Activated naive CD4-positive, alpha-beta T cell treated with anti-CD3 and anti-CD28 coated beads, Interleukin-2, amount 10 ng/mL, durations not matched to agents 7 days and 5 days (primary cell): Measurements from ENCODE around the gene CNOT11.
A peak's percentile ranks its signal among the peaks of the same experiment; 100 is the strongest.

ENCODE experiments used
- CTCF ChIA-PET: fragments of 350-600 bp; sonication (Branson Sonifier 250); formaldehyde crosslinking; loops from one replicate; lab custom pipeline; 2021; ENCODE audit warnings: antibody characterized with exemption; lab: Charles Lee
- DNase-seq: peaks from one replicate; pipeline ENCODE4 v3.0.0-alpha.2; 2020
- H3K27ac Mint-ChIP-seq: one replicate; pipeline ENCODE4 v1.8.0; 2021; ENCODE audit warnings: mild to moderate bottlenecking, moderate library complexity, mixed read lengths
- H3K27me3 Mint-ChIP-seq: one replicate; pipeline ENCODE4 v1.8.0; 2021; ENCODE audit warnings: mild to moderate bottlenecking, mixed read lengths
- H3K36me3 Mint-ChIP-seq: one replicate; pipeline ENCODE4 v1.8.0; 2021; ENCODE audit warnings: mixed read lengths
- H3K4me1 Mint-ChIP-seq: one replicate; pipeline ENCODE4 v1.8.0; 2021; ENCODE audit warnings: mixed read lengths
- H3K4me3 Mint-ChIP-seq: one replicate; pipeline ENCODE4 v1.8.0; 2021; ENCODE audit warnings: mild to moderate bottlenecking, moderate library complexity, mixed read lengths
- H3K9me3 Mint-ChIP-seq: one replicate; pipeline ENCODE4 v1.8.0; 2021; ENCODE audit warnings: mixed read lengths

Gene CNOT11

DNA sequence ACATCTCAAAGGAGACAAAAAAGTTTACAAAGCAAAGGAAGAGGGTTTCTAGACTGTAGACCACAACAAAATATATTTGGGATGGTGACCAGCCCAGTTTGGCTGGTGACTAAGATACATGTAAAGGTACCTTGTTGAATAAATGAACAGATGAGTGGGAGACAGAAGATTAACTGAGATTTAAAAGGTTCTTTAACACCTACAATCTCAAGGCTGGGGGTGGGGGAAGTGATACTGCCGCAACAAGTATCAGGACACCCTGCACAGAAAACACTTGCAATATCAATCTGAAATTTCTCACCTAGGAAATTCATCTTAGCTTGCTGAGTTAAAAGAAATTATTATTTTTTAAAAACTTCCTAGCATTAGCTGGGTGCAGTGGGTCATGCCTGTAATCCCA is 47.5 kb downstream of the CNOT11 start:
- CTCF ChIA-PET: interaction anchor here (1.4 kb wide), 1 partner anchor 42 kb away, joined by 4 read pairs; no protein-coding TSS in a partner anchor
- H3K9me3 Mint-ChIP-seq: no peaks in the 10 kb centered on the region
- no peak for DNase-seq
- peaks cover 65% of the 10 kb centered on the region for H3K36me3 Mint-ChIP-seq
- no peak overlapping the region for H3K4me3 Mint-ChIP-seq
- no peak overlapping the region for H3K27ac Mint-ChIP-seq
- no peaks in the 10 kb centered on the region for H3K27me3 Mint-ChIP-seq
- peaks cover 85% of the 10 kb centered on the region for H3K4me1 Mint-ChIP-seq

GRCh38 chr2:101300836-101301235 is 48.1 kb downstream of the CNOT11 start:
- no peaks in the 10 kb centered on the region for H3K9me3 Mint-ChIP-seq
- DNase-seq: no peak
- H3K4me3 Mint-ChIP-seq: no peak overlapping the region
- CTCF ChIA-PET: no interaction called here
- H3K36me3 Mint-ChIP-seq: peaks cover 71% of the 10 kb centered on the region
- H3K27me3 Mint-ChIP-seq: no peaks in the 10 kb centered on the region
- H3K4me1 Mint-ChIP-seq: peaks cover 89% of the 10 kb centered on the region
- no peak overlapping the region for H3K27ac Mint-ChIP-seq

GRCh38 chr2:101302016-101302415 is 49.3 kb downstream of the CNOT11 start:
- H3K27me3 Mint-ChIP-seq: no peaks in the 10 kb centered on the region
- H3K9me3 Mint-ChIP-seq: no peaks in the 10 kb centered on the region
- CTCF ChIA-PET: no interaction called here
- H3K27ac Mint-ChIP-seq: no peak overlapping the region
- no peak overlapping the region for H3K4me3 Mint-ChIP-seq
- H3K36me3 Mint-ChIP-seq: peaks cover 77% of the 10 kb centered on the region
- no peak for DNase-seq
- peaks cover 87% of the 10 kb centered on the region for H3K4me1 Mint-ChIP-seq

DNA sequence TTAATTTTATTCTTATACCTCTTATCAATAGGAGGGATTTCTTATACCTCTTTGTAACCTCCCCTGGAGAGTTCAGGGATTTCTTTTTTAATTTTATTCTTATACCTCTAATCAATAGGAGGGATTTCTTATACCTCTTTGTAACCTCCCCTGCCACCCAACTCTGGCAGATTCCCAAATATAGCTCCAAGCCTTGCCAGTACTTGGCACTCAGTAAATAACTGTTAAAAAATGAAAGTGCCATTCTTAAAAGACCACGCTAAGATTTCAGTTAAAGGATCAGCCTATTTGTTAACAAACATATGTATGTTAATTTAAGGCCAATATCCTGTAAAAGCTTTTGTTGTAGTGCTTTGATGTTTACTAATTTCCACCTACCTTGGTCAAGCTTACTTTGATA is 51.0 kb downstream of the CNOT11 start:
- peaks cover 74% of the 10 kb centered on the region for H3K36me3 Mint-ChIP-seq

DNA sequence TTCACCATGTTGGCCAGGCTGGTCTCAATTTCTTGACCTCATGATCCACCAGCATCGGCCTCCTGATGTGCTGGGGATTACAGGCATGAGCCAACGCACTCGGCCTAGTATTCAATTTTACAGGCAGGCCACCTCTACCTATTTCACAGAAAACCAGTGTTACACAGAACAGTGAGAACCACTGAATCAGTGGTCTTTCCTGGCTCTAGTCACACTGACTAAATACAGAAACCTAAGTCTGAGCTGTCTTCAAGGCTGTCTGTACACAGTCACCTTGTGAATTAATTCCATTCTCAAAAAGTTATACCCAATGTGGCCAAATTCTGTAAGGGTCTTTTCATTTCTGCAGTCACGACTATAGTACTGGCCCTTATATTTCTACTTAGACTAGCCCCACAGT is 52.3 kb downstream of the CNOT11 start:
- CTCF ChIA-PET: no interaction called here
- Mint-ChIP-seq H3K9me3 (no peaks in the 10 kb centered on the region), H3K36me3 (peaks cover 62% of the 10 kb centered on the region), H3K27me3 (no peaks in the 10 kb centered on the region), H3K4me1 (peaks cover 74% of the 10 kb centered on the region), H3K4me3 (peak overlapping the region; percentile 100), H3K27ac (peak overlapping the region; percentile 98)
- DNase-seq: no peak

More for the DNA sequence above, 51.0 kb downstream of the CNOT11 start:
- no peak for DNase-seq
- H3K27me3 Mint-ChIP-seq: no peaks in the 10 kb centered on the region
- H3K9me3 Mint-ChIP-seq: no peaks in the 10 kb centered on the region
- no peak overlapping the region for H3K27ac Mint-ChIP-seq
- H3K4me3 Mint-ChIP-seq: peak overlapping the region; percentile 8
- peaks cover 74% of the 10 kb centered on the region for H3K4me1 Mint-ChIP-seq
- CTCF ChIA-PET: no interaction called here

GRCh38 chr2:101305492-101306078 is 52.9 kb downstream of the CNOT11 start:
- Mint-ChIP-seq H3K4me1 (peaks cover 75% of the 10 kb centered on the region), H3K36me3 (peaks cover 60% of the 10 kb centered on the region)
- CTCF ChIA-PET: no interaction called here

DNA sequence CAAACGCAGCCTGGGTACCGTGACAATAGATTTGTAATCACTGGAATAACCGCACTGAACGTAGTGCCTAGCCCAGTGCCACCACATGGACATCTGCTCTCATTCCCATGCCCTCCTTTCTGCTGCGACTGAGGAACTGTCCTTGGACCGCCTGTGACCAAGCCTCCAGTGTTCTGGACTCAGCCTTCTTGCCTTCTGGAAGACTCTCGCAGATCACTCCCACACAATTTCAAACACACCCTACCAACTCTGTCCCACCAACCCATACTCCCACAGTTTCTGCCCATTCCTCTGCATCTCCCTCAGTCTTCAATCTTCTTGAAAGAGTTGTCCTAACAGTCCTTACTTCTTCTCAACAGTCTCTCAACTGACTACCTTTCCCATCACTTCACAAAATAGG is 53.7 kb downstream of the CNOT11 start:
- Mint-ChIP-seq H3K36me3 (peaks cover 54% of the 10 kb centered on the region), H3K4me3 (peak overlapping the region; percentile 100), H3K27me3 (no peaks in the 10 kb centered on the region), H3K9me3 (no peaks in the 10 kb centered on the region), H3K4me1 (peaks cover 78% of the 10 kb centered on the region), H3K27ac (peak overlapping the region; percentile 98)
- CTCF ChIA-PET: interaction anchor here (0.6 kb wide), 1 partner anchor 439 kb away, joined by 3 read pairs; no protein-coding TSS in a partner anchor
- no peak for DNase-seq

More at GRCh38 chr2:101305492-101306078, 52.9 kb downstream of the CNOT11 start:
- H3K27me3 Mint-ChIP-seq: no peaks in the 10 kb centered on the region
- peak overlapping the region; percentile 100 for H3K4me3 Mint-ChIP-seq
- no peak for DNase-seq
- H3K27ac Mint-ChIP-seq: peak overlapping the region; percentile 98
- no peaks in the 10 kb centered on the region for H3K9me3 Mint-ChIP-seq

- Mint-ChIP-seq H3K4me3 (peak overlapping the region; percentile 100), H3K36me3 (peaks cover 44% of the 10 kb centered on the region), H3K9me3 (no peaks in the 10 kb centered on the region), H3K4me1 (peaks cover 77% of the 10 kb centered on the region), H3K27ac (peak overlapping the region; percentile 98), H3K27me3 (no peaks in the 10 kb centered on the region)
- DNase-seq: no peak
- CTCF ChIA-PET: no interaction called here
These were observed 54.8 kb downstream of the CNOT11 start for GRCh38 chr2:101307503-101307902.

DNA sequence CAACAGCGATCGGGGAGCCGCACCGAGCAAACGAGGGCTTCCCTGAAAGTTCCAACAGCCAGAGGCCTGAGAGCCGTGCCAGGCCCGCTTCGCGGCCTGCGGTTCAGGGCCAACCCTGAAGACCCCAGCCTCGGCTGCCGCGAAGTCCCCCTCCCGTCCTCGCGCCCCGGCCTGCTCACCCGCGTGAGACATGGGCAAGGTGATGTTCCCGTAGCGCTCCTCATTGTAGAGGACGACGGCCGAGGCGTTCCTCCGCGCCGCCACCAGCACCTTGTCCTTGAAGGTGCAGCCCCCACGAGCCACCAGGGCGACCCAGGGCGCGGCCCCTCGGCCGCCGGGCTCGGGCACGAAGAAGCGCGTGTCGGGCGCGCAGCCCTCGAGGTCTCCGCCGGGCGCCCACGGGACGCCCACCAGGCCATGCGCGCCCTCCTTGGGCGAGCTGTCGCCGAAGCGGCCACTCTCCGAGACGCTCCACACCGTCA is 55.3 kb downstream of the CNOT11 start:
- Mint-ChIP-seq H3K36me3 (peaks cover 39% of the 10 kb centered on the region), H3K4me3 (peak overlapping the region; percentile 100), H3K9me3 (no peaks in the 10 kb centered on the region), H3K27ac (peak overlapping the region; percentile 98), H3K27me3 (no peaks in the 10 kb centered on the region), H3K4me1 (peaks cover 77% of the 10 kb centered on the region)
- CTCF ChIA-PET: interaction anchor here (0.7 to 1.7 kb wide), 4 partner anchors 16 to 34 kb away, joined by 3 to 6 read pairs (median 4); no protein-coding TSS in a partner anchor
- DNase-seq: peak; percentile 54

DNA sequence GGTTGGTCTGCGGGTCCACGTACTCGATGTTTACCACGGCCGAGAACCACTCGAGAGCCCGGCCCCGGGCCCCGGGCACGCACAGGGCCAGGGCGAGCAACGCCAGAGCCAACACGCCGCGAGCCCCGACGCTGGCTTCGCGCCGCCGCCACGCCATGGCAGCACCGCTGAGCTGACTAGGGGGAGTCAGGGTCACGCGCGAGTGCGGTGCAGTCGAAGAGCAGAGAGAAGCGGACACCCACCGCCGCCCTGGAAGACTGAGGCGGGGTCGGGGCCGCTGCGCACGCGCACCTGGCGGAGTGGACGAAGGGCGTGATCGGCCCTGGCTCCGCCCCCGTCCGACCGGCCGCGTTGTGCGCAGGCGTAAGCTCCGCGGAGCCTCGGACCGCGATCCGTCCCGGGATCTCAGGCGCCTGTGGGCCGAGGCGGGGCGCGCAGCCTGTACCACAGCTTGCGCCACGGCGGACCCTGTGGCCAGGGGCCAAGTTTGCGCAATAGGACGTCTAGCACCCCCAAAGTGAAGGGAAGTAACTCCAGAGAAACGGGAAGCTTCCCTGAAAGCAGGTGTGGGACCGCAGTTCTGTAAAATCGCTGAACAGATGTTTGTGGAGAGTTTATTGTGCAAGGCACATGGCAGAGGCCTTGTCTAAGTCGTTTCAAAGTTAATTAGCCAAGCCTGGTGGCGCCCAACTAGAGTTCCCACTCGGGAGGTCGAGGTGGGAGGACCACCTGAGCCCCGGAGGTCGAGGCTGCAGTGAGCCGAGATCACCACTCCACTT is 55.9 kb downstream of the CNOT11 start, which contains the start of gene RNF149:
TSS of gene RNF149 (minus strand) at position 270 of the 779 bp plus-strand sequence. CDS start at position 157, 113 bp downstream.
- CTCF ChIA-PET: interaction anchor here (0.7 to 1.7 kb wide), 5 partner anchors 16 to 37 kb away, joined by 3 to 6 read pairs (median 3); no protein-coding TSS in a partner anchor
- Mint-ChIP-seq H3K27ac (peak within 1 kb of the TSS; percentile 98), H3K36me3 (peaks cover 37% of the 10 kb centered on the region), H3K9me3 (no peaks in the 10 kb centered on the region), H3K27me3 (no peaks in the 10 kb centered on the region), H3K4me1 (peaks cover 77% of the 10 kb centered on the region), H3K4me3 (peak within 1 kb of the TSS; percentile 100)
- DNase-seq: peak; percentile 93

DNA sequence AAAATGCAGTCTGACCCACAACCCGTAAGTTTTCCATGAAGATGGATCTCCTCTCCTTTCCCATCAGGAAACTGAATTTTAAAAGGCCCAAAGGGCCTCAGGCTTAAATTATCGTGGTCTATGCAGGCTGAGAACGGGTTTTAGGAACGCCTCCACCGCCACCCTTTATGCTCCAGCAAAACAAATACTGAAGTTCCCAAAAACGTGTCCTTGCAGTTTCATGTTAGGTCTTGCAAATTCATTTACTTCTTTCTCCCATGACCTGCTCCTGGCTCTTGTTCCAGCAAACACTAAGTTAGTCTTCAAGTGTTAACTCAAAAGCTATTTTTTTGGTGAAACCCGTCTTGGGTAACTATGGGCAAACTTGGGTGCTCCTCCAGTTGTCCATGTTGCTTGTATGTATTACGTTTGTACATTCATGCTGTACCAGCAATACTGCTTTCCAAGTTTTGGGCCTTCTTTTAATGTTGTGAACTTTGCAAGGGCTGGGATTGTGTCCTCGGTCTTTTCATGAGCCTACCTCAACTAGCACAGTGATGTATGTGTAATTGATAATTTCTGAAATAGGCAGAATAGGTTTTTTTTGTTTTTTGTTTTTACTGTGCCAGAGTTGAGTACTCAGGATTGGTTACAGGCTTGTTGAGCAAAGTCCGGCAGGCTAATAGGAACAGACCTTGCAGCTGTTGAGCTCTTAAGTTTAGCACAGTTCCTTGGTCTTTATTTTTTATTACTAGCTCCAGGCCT is 57.6 kb downstream of the CNOT11 start:
- CTCF ChIA-PET: interaction anchor here (1.5 kb wide), 1 partner anchor 32 kb away, joined by 3 read pairs; no protein-coding TSS in a partner anchor
- Mint-ChIP-seq H3K4me1 (peaks cover 64% of the 10 kb centered on the region), H3K9me3 (no peaks in the 10 kb centered on the region), H3K27me3 (no peaks in the 10 kb centered on the region), H3K4me3 (peak overlapping the region; percentile 43), H3K27ac (peak overlapping the region; percentile 84), H3K36me3 (peaks cover 23% of the 10 kb centered on the region)
- no peak for DNase-seq

- CTCF ChIA-PET: interaction anchor here (0.9 to 1.5 kb wide), 4 partner anchors 16 to 57 kb away, joined by 3 to 4 read pairs (median 3); no protein-coding TSS in a partner anchor
- DNase-seq: peak; percentile 43
- H3K27ac Mint-ChIP-seq: peak overlapping the region; percentile 84
- H3K4me1 Mint-ChIP-seq: peaks cover 64% of the 10 kb centered on the region
- H3K9me3 Mint-ChIP-seq: no peaks in the 10 kb centered on the region
- peaks cover 16% of the 10 kb centered on the region for H3K36me3 Mint-ChIP-seq
- H3K4me3 Mint-ChIP-seq: peak overlapping the region; percentile 57
- peaks cover 3% of the 10 kb centered on the region for H3K27me3 Mint-ChIP-seq
These were observed 58.4 kb downstream of the CNOT11 start for GRCh38 chr2:101310834-101311695.

- H3K27ac Mint-ChIP-seq: peak overlapping the region; percentile 84
- peak; percentile 32 for DNase-seq
- no peaks in the 10 kb centered on the region for H3K9me3 Mint-ChIP-seq
- H3K36me3 Mint-ChIP-seq: peaks cover 16% of the 10 kb centered on the region
- peak overlapping the region; percentile 57 for H3K4me3 Mint-ChIP-seq
- CTCF ChIA-PET: interaction anchor here (0.9 to 1.5 kb wide), 4 partner anchors 15 to 58 kb away, joined by 3 to 4 read pairs (median 3); no protein-coding TSS in a partner anchor
- peaks cover 9% of the 10 kb centered on the region for H3K27me3 Mint-ChIP-seq
- peaks cover 66% of the 10 kb centered on the region for H3K4me1 Mint-ChIP-seq
These were observed 59.0 kb downstream of the CNOT11 start for GRCh38 chr2:101311696-101312017.
